SK-MEL-5 (cell line): ENCODE measurements around the gene PLEKHB1. TPM values are rescaled to one million over a fixed set of nuclear protein-coding genes. Genes with fewer than 3 reads are reported as not detected.
A peak's percentile ranks its signal among the peaks of the same experiment; 100 is the strongest.

Experiments used
- DNase-seq: peaks from one replicate; pipeline ENCODE4 v3.0.0-alpha.2; 2016; ENCODE audit warnings: low read depth, low spot score
- in situ Hi-C: cut with HindIII; loops from 2 replicates; pipeline ENCODE4 v1.10.0; 2016; ENCODE audit warnings: low sequenced_read_pairs, high pct_unique_total_duplicates, low pct_unique_long_range_greater_than_20kb
- polyA plus RNA-seq, 2 experiments: library from polyadenylated mRNA; depleted of rRNA; stranded (reverse); fragments of >200 nt; gene quantifications; 2 replicates each; pipeline ENCODE4 v1.2.3, GENCODE V29; 2015
- total RNA-seq: library from RNA; depleted of rRNA; stranded (reverse); fragments of >200 nt; shearing (Covaris generic); gene quantifications from 2 replicates; pipeline ENCODE4 v1.2.3, GENCODE V29; 2014; rRNA removed

Gene PLEKHB1, protein sequence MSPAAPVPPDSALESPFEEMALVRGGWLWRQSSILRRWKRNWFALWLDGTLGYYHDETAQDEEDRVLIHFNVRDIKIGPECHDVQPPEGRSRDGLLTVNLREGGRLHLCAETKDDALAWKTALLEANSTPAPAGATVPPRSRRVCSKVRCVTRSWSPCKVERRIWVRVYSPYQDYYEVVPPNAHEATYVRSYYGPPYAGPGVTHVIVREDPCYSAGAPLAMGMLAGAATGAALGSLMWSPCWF
- 45.0 and 48.5 TPM in 2 replicates for total RNA-seq
- 52.4 and 53.4 TPM in 2 replicates for polyA plus RNA-seq (2015; cell fraction: cytosol; rRNA removed)
- polyA plus RNA-seq (2015; cell fraction: nucleus; rRNA removed) = 37.2 and 65.6 TPM in 2 replicates

DNA sequence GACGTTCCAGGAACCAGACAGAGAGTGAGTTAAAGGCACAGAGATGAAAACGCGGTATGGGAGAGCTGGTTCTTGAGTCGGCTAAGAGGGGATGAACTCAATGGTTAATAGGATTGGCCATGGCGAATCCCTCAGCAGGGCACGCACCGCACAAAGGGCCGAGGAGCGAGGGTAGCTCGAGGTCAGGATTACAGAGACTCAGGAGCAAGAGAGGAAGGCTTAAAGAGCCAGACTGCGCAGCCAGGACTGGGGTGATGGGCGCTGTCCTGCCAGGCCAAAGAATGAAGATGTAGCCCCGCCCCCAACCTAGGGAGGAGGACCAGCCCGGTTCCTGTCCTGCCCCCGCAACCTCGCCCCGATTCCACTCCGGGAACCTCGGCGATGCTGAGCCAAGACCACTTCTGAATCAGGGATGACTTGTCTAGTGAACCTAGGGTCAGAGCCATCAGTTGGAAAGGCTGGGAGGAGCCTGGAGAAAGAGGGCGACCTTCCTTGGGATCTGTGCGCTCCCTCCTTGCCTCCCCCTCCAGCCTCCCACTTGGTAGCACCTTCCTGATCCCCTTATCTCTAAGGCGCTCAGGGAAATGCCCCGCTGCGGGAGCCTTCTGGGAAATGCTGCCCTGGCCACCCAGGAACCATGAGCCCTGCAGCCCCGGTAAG lies at the start of gene PLEKHB1:
TSS of gene PLEKHB1 (plus strand) at position 610 of the 660 bp plus-strand sequence. CDS start at position 638, 28 bp downstream.
- in situ Hi-C loops = no loop called here
- no peak for DNase-seq

DNA sequence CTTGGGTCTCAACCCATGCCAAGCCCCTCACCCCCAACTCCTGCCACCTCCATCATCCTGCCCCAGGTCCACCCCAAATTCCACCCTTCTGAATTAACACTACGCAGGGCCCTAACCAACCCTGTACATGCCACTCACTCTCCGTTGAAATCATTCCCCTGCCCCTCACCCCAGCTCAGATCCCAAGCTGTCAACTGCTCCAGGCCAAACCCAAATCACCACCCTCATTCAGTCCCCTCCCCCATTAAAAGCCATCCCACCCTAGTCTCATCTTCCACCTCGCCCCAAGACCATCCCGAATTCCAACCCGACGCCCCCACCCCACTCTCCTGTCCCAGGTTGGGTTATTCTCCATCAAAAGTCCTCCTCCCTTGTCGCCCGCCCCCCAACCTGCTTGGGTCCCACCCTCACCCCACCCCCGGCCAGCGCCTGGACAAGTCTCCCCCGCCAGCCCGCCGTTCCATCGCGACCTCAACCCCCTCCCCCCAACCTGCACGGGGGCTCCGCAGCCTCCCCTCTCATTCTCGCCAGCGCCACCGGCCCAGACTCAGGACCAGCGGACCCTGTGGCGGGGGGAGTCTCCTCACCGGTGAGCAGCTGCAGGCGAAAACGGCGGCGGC lies 48.9 kb upstream of the PLEKHB1 start:
- no peak for DNase-seq
- in situ Hi-C loops = no loop called here

DNA sequence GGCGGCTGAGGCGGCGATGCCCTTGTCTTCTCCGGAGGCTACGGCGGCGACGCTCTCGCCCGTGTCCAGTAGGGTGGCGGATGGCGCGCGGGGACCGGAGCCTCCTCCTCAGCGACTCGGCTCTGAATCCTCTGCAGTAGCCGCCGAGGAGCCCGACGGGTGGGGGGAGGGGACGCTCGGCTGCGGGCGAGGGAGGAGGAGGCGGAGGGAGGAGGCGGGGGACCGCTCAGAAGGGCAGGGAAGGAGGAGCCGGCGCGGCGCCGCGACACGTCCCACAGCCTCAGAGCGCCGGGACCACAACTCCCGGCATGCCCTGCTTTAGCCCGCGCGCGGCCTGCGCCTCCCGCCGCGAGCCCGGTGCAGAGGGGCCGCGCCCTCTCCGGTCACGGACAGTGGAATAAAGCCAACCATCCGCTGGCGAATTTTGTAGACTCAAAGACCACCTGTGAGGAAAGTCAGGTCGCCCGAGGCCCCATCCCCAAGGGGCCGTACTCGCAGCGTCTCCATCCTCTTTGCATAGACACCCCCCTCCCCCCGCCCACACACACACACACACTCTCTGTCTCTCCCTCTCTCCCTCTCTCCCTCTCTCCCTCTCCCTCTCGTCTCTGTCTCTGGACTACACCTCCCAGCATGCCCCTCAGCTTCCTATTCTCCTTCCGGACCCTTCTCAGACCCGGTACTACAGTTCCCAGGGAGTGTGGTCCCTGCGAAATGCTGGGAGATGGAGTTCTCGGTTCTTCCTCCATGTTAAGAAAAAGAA lies 48.2 kb upstream of the PLEKHB1 start, which contains the start of gene FAM168A:
TSS of gene FAM168A (minus strand) at position 157 of the 763 bp plus-strand sequence. CDS start 129,638 bp downstream, outside the sequence.
- DNase-seq = peak; percentile 99
- in situ Hi-C loops = no loop called here

DNA sequence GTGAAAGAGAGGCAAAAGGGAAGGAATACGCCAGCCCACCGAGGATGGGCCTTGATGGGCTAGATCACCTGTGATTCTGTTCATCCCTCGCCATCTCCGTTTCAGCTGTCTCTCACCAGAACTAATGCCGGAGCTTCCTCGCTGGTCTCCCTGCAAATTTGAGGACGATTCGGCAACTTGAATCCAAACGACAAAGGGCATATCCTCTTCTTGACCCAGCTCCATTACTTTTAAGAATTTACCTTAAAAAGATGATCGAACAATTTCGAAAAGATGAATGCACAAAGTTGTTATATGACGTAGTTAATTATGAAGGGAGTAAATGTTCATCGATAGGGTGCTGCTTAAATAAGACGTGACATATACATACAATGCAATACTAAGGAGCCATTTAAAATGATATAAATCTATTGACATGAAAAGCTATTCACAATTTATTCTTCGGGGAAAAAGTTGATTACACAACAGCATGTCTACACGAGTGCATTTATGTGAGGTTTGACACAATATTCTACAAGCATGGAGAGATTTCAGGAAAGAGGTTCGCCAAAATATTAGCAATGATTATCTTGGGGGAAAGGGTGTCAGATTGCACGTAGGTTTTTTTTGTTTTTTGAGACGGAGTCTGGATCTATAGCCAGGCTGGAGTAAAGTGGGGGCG lies 47.5 kb upstream of the PLEKHB1 start:
- no peak for DNase-seq
- in situ Hi-C loops = no loop called here

DNA sequence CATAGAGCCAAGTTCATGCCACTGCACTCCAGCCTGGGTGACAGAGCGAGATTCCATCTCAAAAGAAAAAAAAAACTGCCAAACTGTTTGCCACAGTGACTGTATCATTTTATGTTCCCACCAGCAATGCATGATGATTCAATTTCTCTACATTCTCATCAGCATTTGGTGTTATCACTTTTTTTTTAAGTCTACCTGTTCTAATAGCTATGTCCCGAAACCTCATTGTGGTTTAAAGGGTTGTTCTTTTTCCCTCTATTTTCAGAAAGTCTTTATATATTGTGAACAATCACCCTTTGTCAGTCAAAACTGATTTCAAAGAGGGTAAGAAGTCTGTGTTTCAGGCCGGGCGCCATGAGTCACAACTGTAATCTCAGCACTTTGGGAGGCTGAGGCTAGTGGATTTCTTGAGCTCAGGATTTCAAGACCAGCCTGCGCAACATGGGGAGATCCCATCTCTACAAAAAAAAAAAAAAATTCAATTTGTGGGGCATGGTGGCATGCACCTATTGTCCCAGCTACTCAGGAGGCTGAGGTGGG lies 33.7 kb upstream of the PLEKHB1 start:
- in situ Hi-C loops = no loop called here
- DNase-seq = peak; percentile 63

DNA sequence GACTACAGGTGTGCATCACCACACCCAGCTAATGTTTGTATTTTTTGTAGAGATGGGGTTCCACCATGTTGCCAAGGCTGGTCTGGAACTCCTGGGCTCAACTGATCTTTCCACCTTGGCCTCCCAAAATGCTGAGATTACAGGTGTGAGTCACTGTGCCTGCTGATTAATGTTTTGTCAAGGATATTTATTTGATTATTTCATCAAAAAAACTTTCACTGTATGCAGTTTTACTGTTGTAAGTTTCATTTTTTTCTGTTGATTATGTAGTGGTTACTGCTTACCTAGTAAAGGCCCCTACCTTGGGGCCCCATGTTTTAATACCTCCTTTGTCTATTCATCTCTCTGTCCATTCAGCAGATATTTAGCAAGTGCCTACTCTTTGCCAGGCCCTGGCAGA lies 31.8 kb upstream of the PLEKHB1 start:
- no peak for DNase-seq
- in situ Hi-C loops = no loop called here

DNA sequence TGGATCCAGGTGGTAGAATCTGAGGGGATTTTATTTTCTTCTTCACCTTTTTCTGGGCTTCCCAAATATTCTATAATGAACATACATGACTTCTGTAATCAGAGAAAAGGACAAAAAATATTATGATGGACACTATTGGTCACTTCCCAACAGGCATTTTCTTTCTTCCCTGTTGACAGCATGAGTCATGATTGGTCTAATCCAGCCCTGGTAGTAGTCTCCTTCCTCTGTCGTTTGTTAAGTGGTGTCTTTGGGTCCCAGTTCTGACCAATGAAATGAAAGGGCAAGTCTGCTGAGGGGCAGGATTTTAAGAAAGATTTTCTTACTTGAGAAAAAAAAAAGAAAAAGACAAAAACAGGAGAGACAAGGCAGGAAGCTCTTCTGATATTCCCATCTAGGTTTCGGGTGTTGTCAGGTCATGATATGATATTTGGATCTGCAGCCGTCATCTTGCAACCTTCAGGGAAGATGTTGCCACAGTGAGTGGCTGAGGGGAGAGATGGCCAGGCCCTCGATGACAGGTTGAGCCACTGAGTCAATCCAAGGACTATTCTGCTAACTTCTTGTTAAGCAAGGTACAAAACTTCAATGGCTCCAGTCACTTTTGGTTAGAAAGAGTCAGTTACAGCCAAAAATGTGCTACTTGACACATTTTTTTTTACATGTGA lies 23.3 kb upstream of the PLEKHB1 start:
- in situ Hi-C loops = no loop called here

DNA sequence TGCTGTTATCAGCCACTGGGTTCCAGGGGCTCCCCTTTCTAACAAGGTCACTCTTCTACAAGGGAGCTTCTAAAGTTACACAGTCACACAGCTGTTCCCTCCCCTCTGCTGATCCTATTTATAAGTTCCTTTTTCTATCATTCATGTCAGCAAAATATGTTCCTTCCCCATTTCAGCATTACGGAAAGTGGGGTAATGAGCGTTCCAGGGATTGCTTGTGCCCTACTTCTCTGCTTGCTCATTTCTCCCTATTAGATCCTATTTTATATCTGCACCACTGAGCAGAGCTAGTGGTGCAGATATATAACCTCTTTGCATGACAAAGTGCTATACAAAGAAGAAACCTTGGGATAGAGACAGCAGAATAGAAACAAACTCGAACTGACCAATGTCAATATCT lies 22.7 kb upstream of the PLEKHB1 start:
- in situ Hi-C loops = no loop called here
- DNase-seq = no peak

More for the DNA sequence above, 23.3 kb upstream of the PLEKHB1 start:
- peak; percentile 23 for DNase-seq

DNA sequence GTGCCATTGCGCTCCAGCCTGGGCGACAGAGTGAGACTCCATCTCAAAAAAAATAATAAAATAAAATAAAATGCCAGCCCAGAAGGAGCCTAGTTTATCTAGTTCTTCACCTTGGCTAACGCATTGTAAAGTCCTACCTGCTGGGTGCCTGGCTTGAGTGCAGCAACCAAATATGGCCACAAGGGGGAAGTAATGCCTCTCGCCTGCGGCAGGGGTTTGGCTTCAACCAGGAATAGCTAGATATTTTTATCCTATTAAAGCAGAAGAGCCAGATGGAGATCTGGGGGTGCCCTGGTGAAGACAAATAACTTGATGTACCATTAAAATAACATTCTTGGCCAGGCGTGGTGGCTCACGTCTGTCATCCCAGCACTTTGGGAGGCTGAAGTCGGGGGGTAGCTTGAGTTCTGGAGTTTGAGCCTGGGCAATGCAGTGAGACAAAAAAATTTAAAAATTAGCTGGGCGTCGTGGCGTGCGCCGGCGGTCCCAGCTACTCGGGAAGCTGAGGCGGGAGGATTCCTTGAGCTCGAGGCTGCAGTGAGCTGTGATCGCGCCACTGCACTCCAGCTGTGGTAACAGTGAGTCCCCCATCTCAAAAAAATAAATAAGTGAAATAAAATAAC lies 20.6 kb upstream of the PLEKHB1 start:
- in situ Hi-C loops = no loop called here

DNA sequence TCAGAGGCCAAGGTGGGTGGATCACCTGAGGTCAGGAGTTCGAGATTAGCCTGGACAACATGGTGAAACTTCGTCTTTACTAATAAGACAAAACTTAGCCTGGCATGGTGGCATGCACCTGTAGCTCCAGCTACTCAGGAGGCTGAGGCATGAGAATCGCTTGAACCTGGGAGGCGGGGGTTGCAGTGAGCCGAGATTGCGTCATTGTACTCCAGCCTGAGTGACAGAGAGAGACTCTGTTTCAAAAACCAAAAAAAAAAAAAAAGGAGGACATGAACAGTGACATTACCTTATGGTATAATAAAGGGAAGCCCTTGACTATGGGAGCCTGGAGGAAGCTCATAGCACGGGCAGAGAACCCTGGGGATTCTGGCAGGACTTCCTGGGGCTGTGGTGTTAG lies 16.5 kb upstream of the PLEKHB1 start:
- in situ Hi-C loops = no loop called here
- DNase-seq = no peak

More for the DNA sequence above, 20.6 kb upstream of the PLEKHB1 start:
- peak; percentile 90 for DNase-seq

DNA sequence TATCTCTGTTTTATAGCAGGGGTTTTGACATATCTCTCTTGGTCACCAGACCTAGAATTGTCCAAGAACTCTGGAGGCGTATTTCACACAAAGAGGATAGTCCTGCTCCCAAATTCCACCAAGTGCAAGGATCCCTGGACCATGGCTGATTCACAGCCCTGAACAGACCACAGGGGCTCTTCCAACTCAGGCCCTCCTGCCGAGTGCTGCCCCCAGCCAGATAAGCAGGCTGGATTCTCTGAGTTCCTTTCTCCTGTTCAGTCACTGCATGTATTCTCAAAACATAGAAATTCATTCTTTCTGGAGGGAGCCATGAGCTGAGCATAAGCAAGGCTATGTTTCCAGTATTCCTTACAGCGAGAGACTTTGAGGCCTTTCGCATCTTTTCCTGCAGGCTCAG lies 13.4 kb upstream of the PLEKHB1 start:
- no peak for DNase-seq
- in situ Hi-C loops = no loop called here

DNA sequence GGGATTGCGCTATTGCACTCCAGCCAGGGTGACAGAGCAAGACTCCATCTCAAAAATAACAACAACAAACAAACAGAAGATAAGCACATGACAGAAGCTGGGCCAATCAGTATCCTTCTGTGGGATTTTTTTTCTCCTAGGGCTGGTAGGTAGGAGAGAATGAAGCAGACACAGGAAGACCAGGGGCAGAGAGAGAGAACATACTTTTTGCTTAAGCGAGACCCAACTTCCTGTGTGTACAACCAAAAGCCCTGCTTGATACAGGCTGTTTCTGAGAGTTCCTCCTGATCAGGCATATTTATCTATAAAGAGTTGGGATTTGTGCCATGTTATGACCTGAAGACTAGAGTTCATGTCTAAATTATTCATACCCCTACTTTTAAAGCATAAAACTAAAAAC lies 12.4 kb upstream of the PLEKHB1 start:
- no peak for DNase-seq

DNA sequence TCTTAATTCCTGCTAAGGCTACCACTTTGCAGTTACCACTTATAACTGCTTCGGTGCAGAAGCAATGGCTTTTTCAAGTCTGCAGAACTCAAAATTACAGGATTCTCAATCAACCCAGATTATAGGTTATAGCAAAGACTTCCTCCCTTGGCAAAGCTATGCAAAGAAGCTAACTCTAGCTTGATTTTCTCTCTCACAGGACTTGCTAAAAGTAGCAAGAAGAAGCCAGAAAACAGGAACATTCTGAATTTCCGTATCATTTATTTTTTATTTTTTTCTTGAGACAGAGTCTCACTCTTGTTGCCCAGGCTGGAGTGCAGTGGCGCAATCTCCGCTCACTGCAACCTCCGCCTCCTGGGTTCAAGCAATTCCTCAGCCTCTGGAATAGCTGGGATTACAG lies 10.7 kb upstream of the PLEKHB1 start:
- in situ Hi-C loops = no loop called here

More for the DNA sequence above, 12.4 kb upstream of the PLEKHB1 start:
- in situ Hi-C loops = no loop called here

DNA sequence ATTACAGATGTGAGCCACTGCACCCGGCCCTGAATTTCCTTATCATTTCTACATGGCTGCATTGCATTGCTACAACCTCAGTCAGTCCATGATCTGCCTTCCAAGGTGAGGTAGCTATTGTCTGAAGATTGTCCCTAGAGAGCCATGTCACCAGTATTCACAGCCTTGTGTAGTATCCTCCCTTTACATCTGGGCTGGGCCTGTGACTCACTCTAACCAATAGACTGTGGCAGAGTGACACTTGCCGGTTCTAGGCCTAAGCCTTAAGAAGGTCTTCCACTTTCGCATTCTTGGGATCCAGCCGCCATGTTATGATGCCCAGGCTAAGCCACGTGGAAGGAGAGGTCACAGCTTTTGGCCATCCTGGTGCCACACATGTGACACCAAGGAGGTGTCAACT lies 10.1 kb upstream of the PLEKHB1 start:
- DNase-seq = no peak
- in situ Hi-C loops = no loop called here

More for the DNA sequence above, 10.7 kb upstream of the PLEKHB1 start:
- DNase-seq = no peak

DNA sequence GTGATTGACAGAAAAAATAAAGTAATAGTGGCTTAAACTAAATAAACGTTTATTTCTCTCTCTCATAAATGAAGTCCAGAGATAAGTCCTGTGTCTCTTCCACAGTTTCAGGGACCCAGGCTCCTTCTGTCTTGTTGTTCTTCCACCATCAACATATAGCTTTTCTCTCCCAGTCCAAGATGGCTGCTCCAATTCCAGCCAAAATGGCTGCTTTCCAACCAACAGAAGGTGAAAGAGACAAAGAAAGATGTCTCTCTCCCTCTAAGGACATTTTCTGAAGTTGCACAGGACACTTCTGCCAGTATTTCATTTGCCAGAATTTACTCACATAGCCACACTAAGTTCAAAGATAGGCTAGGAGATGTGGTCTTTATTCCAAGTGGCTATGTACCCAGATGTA lies 9.4 kb upstream of the PLEKHB1 start:
- in situ Hi-C loops = no loop called here
- DNase-seq = no peak

DNA sequence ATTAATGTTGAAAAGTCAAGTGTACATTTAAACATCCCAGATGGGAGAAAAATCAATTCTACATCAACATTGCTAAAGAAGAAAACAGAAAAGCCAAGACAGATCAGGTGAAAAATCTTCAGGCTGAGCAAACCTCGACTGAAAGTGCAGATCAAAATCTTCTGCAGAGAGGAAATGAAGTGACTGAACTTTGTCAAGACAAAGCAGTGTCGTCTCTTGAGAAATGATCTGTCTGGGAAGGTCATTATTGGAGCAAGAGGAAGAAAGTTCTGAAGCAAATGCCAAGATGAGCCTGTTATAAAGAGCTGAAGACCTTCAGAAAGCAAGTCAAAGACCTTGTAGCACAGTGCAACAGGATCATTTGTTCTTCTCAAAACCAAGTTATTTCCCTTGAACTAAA lies 5.8 kb upstream of the PLEKHB1 start:
- in situ Hi-C loops = no loop called here

More for the DNA sequence above, 5.8 kb upstream of the PLEKHB1 start:
- DNase-seq = no peak
